K562 (cell line): Measurements from ENCODE around the gene CCDC185. TPM values are rescaled to one million over a fixed set of nuclear protein-coding genes. Genes with fewer than 3 reads are reported as not detected.

Experiments
- ATAC-seq: fragments of 200-7000 bp; cut with Tn5 transposase; 3 replicates; pipeline ENCODE4 v1.9.1; 2020; ENCODE audit warnings: moderate library complexity
- BruUV-seq: library from RNA; stranded (reverse); fragments of 400-500 nt; replicated peaks from 2 replicates; lab custom pipeline; 2021; lab: Mats Ljungman, UMichigan
- CTCF ChIA-PET: fragments of 300-600 bp; formaldehyde crosslinking; extraction: SDS; loops from one replicate; lab custom pipeline; 2021; ENCODE audit warnings: low intra/inter-chr PET ratio; lab: Yijun Ruan, JAX
- POLR2A ChIA-PET: fragments of 300-600, 350-650 bp; sonication (Branson Sonifier 250); formaldehyde crosslinking; extraction: SDS; loops from one replicate; lab custom pipeline; 2021; ENCODE audit warnings: antibody characterized with exemption, inconsistent platforms; lab: Yijun Ruan, JAX
- DNase-seq, 4 experiments: peaks; one replicate each; pipeline versions ENCODE4 v3.0.0 to v3.0.0-alpha.2; 2011 to 2018; ENCODE audit warnings: low spot score in 3 of 4, mixed read lengths in 3 of 4; ENCODE audit errors: extremely low read depth in 1 of 4
- FAIRE-seq: peaks from 2 replicates; lab custom pipeline; 2011; peaks lifted over from hg19 to GRCh38; lab: Jason Lieb, UNC
- H2AFZ ChIP-seq: 2 replicates; pipeline ENCODE4 v1.6.0; 2011; ENCODE audit warnings: low read depth, low read length, control low read depth, inconsistent platforms
- H3K27ac ChIP-seq: fragments of 200-600 bp; 3 replicates; pipeline ENCODE4 v1.8.0; 2011; ENCODE audit warnings: low read depth, mild to moderate bottlenecking, control low read depth, inconsistent platforms, low read length, moderate library complexity, mixed read lengths; ENCODE audit errors: extremely low read depth
- H3K27me3 ChIP-seq, 2 experiments: fragments of 300-600 bp in 1 of 2; 2 replicates in 1 of 2; 3 replicates in 1 of 2; pipeline versions ENCODE4 v1.6.0 to v1.8.0; 2011; ENCODE audit warnings: inconsistent platforms in 2 of 2, low read length in 2 of 2, mild to moderate bottlenecking in 1 of 2, mixed read lengths in 1 of 2, moderate library complexity in 1 of 2; ENCODE audit not compliant: control insufficient read depth in 2 of 2, insufficient read depth in 2 of 2
- H3K36me3 ChIP-seq: fragments of 300-600 bp; 3 replicates; pipeline ENCODE4 v1.8.0; 2011; ENCODE audit warnings: mild to moderate bottlenecking, low read length, inconsistent platforms; ENCODE audit not compliant: control insufficient read depth, insufficient read depth
- H3K4me1 ChIP-seq, 2 experiments: fragments of 200-600 bp in 1 of 2; replicated peaks in 1 of 2; 2 replicates in 1 of 2; 3 replicates in 1 of 2; pipeline versions ENCODE4 v1.5.1 to v1.8.0; 2011; ENCODE audit warnings: inconsistent platforms in 2 of 2, low read length in 2 of 2, mild to moderate bottlenecking in 1 of 2, mixed read lengths in 1 of 2, moderate library complexity in 1 of 2; ENCODE audit not compliant: control insufficient read depth in 2 of 2, insufficient read depth in 2 of 2
- H3K4me2 ChIP-seq: 2 replicates; pipeline ENCODE4 v1.6.1; 2011; ENCODE audit warnings: low read length, control low read depth, inconsistent platforms, mixed read lengths; ENCODE audit not compliant: insufficient read depth
- H3K4me3 ChIP-seq: fragments of 200-600 bp; sonication (generic), shearing (Covaris generic); 2 replicates; pipeline ENCODE4 v1.5.1; 2016; ENCODE audit warnings: control low read depth, inconsistent platforms
- H3K79me2 ChIP-seq: fragments of 200-600 bp; 3 replicates; pipeline ENCODE4 v1.8.0; 2011; ENCODE audit warnings: low read length, inconsistent platforms; ENCODE audit not compliant: control insufficient read depth, insufficient read depth
- H3K9ac ChIP-seq, 2 experiments: 2 replicates each; pipeline versions ENCODE4 v1.6.0 to v1.6.1; 2011; ENCODE audit warnings: low read depth in 2 of 2, low read length in 2 of 2, control low read depth in 1 of 2, inconsistent platforms in 1 of 2, mild to moderate bottlenecking in 1 of 2, mixed read lengths in 1 of 2; ENCODE audit not compliant: insufficient read depth in 1 of 2
- H3K9me1 ChIP-seq: one replicate; pipeline ENCODE4 v1.6.0; 2011; ENCODE audit warnings: inconsistent platforms, mild to moderate bottlenecking, low read length, moderate library complexity; ENCODE audit not compliant: control insufficient read depth, insufficient read depth
- H3K9me3 ChIP-seq: replicated peaks from 2 replicates; pipeline ENCODE4 v1.5.1; 2011; ENCODE audit warnings: low read depth, low read length, inconsistent platforms; ENCODE audit not compliant: control insufficient read depth, insufficient read depth
- H4K20me1 ChIP-seq: replicated peaks from 2 replicates; pipeline ENCODE4 v1.6.1; 2011; ENCODE audit warnings: low read length, inconsistent platforms, mixed read lengths; ENCODE audit not compliant: control insufficient read depth, insufficient read depth
- ARID2 ChIP-seq: fragments of 450-650 bp; IDR thresholded peaks from 2 replicates; pipeline ENCODE4 v1.6.1; 2017; ENCODE audit warnings: antibody characterized with exemption, mild to moderate bottlenecking
- CEBPG ChIP-seq, 3 experiments: fragments of 200-800 bp in 1 of 3; sonication (Bioruptor generic) in 1 of 3; sonication (generic) in 1 of 3; formaldehyde crosslinking in 1 of 3; IDR thresholded peaks in 2 of 3; conservative IDR thresholded peaks in 1 of 3; 2 replicates each; pipeline versions ENCODE4 v1.6.1 to v1.8.0; 2016 to 2022; ENCODE audit warnings: missing compliant biosample characterization in 2 of 3, missing genetic modification characterization in 2 of 3, mild to moderate bottlenecking in 1 of 3, missing genetic modification reagents in 1 of 3
- DIDO1 ChIP-seq: fragments of 450-650 bp; IDR thresholded peaks from 2 replicates; pipeline ENCODE4 v1.6.1; 2016; ENCODE audit warnings: low read depth, missing biosample characterization, missing genetic modification characterization
- FOXA3 ChIP-seq, 2 experiments: fragments of 450-650 bp in 1 of 2; sonication (generic) in 1 of 2; formaldehyde crosslinking; IDR thresholded peaks in 1 of 2; conservative IDR thresholded peaks in 1 of 2; 2 replicates each; pipeline versions ENCODE4 v1.4.0 to v1.8.0; 2020 to 2022; ENCODE audit warnings: mild to moderate bottlenecking in 2 of 2, missing genetic modification reagents in 1 of 2
- HDGF ChIP-seq: fragments of 450-650 bp; IDR thresholded peaks from 2 replicates; pipeline ENCODE4 v1.6.1; 2016
- HOXB6 ChIP-seq: fragments of 250-450 bp; sonication (Bioruptor Pico); IDR thresholded peaks from 2 replicates; pipeline ENCODE4 v1.5.1; 2022; ENCODE audit warnings: mild to moderate bottlenecking, borderline replicate concordance
- L3MBTL2 ChIP-seq: fragments of 450-650 bp; IDR thresholded peaks from 2 replicates; pipeline ENCODE4 v1.6.1; 2016; ENCODE audit warnings: mild to moderate bottlenecking, moderate library complexity
- MECOM ChIP-seq: fragments of 250-450 bp; sonication (Bioruptor Pico); IDR thresholded peaks from 2 replicates; pipeline ENCODE4 v1.8.0; 2022; ENCODE audit warnings: inconsistent platforms
- MTA2 ChIP-seq: fragments of 450-650 bp; IDR thresholded peaks from 2 replicates; pipeline ENCODE4 v1.6.1; 2016; ENCODE audit warnings: low read depth
- NR4A1 ChIP-seq, 2 experiments: fragments of 250-450 bp in 1 of 2; fragments of 450-650 bp in 1 of 2; sonication (Bioruptor Pico) in 1 of 2; IDR thresholded peaks; 2 replicates each; pipeline versions ENCODE4 v1.4.0 to v1.6.1; 2016 to 2020; ENCODE audit warnings: mild to moderate bottlenecking in 2 of 2, missing compliant biosample characterization in 1 of 2, missing genetic modification characterization in 1 of 2, moderate library complexity in 1 of 2
- SRSF3 ChIP-seq: fragments of 200-400 bp; formaldehyde crosslinking; IDR thresholded peaks from 2 replicates; pipeline ENCODE4 v1.6.1; 2016; ENCODE audit warnings: mild to moderate bottlenecking, low read length, moderate library complexity; ENCODE audit not compliant: insufficient read depth
- SRSF9 ChIP-seq: fragments of 200-400 bp; formaldehyde crosslinking; IDR thresholded peaks from 2 replicates; pipeline ENCODE4 v1.6.1; 2017; ENCODE audit warnings: low read depth, low read length, borderline replicate concordance
- TEAD4 ChIP-seq, 2 experiments: sonication (generic) in 1 of 2; formaldehyde crosslinking in 1 of 2; IDR thresholded peaks; 2 replicates each; pipeline versions ENCODE4 v1.6.1 to v1.8.0; 2012 to 2022; ENCODE audit warnings: borderline replicate concordance in 1 of 2, inconsistent platforms in 1 of 2, low read length in 1 of 2, mild to moderate bottlenecking in 1 of 2, missing genetic modification reagents in 1 of 2
- ZNF280A ChIP-seq: fragments of 450-650 bp; IDR thresholded peaks from 2 replicates; pipeline ENCODE4 v1.6.1; 2018; ENCODE audit warnings: mild to moderate bottlenecking, low read depth; ENCODE audit not compliant: partially characterized antibody
- ZNF75A ChIP-seq: fragments of 450-650 bp; formaldehyde crosslinking; IDR thresholded peaks from 2 replicates; pipeline ENCODE4 v1.4.0; 2020; ENCODE audit warnings: mild to moderate bottlenecking
- ZNF830 ChIP-seq: fragments of 250-450 bp; sonication (Bioruptor Pico); IDR thresholded peaks from 2 replicates; pipeline ENCODE4 v1.5.0; 2021; ENCODE audit warnings: mild to moderate bottlenecking
- WGBS: fragments of 100-300 bp; shearing (Covaris generic); methylation state at CpG from one replicate; pipeline ENCODE4 v1.1.6; 2016; ENCODE audit warnings: low coverage, mixed read lengths; ENCODE audit not compliant: insufficient coverage; ENCODE audit errors: missing lambda C conversion rate; 5-methylcytosine and 5-hydroxymethylcytosine counted together
- in situ Hi-C: fragments of 300-500 bp; cut with MboI; formaldehyde crosslinking; loops from 4 replicates; pipeline ENCODE4 v1.15.0; 2018; ENCODE audit warnings: inconsistent platforms, mixed read lengths
- intact Hi-C: fragments of 100-400 bp; cut with micrococcal nuclease; formaldehyde crosslinking; loops from 2 replicates; pipeline ENCODE4 v1.14.2; 2022
- polyA plus RNA-seq, 8 experiments: library from polyadenylated mRNA; depleted of rRNA in 4 of 8; stranded (reverse) in 5 of 8; unstranded in 3 of 8; fragments of >200 nt; fragmentation: Nextera tagmentation in 2 of 8; fragmentation: Illumina TruSeq in 1 of 8; extraction: Ambion mirVana in 2 of 8; extraction: Trizol in 1 of 8; gene quantifications; 2 replicates each; pipeline versions ENCODE4 v1.2.1 to v1.2.3, GENCODE V29; 2011 to 2014; ENCODE audit warnings: inconsistent platforms in 1 of 8, missing spikeins in 1 of 8
- total RNA-seq, 7 experiments: library from RNA; depleted of rRNA in 6 of 7; stranded (reverse); fragments of >200 nt in 6 of 7; fragmentation: Illumina TruSeq in 2 of 7; extraction: Trizol in 2 of 7; gene quantifications; 2 replicates each; pipeline versions ENCODE4 v1.2.1 to v1.2.3, GENCODE V29; 2011 to 2021; ENCODE audit warnings: low replicate concordance in 1 of 7
- TF ChIP-seq, protein P1 (sequence below): sonication (generic); formaldehyde crosslinking; IDR thresholded peaks from 2 replicates; pipeline ENCODE4 v1.8.1; 2022; ENCODE audit warnings: missing genetic modification reagents
- TF ChIP-seq, protein P2 (sequence below): fragments of 250-450 bp; sonication (Bioruptor Pico); IDR thresholded peaks from 2 replicates; pipeline ENCODE4 v1.5.1; 2021; ENCODE audit warnings: mild to moderate bottlenecking

Gene CCDC185
- total and polyA plus RNA-seq, 9 of the 15 experiments (the other 6 are each of a cell fraction or from before 2014, with no cell fraction given), result not detected

DNA sequence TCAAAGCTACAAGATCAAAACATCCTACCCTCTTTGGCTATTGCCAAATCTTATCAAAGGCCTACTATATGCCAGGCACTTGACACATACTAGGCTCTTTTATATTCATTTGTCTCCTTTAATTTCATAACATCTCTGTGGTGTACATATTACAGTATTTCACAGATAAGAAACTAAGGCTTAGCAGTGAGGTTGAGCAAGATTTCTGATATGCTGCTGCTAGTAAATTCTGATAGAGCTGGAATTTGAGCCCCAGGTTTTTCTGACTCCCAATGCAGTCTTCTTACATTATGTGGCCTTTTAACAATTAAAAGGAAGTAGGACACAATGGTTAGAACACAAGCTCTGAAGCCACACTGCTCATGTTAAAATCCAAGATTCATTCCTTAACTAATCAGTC, 16.8 kb downstream of the CCDC185 start (continued):
- TF ChIP-seq TEAD4 (IDR thresholded peaks at IDR 0.05; ENCODE audit: low read length) (no peak), TEAD4 (CRISPR knock-in tag; IDR thresholded peaks at IDR 0.05; ENCODE audit: borderline replicate concordance) (no peak), MTA2 (no peak), SRSF3 (no peak), L3MBTL2 (no peak), HOXB6 (CRISPR knock-in tag) (no peak)

GRCh38 chr1:223411309-223411708, 18.1 kb downstream of the CCDC185 start:
- H3K4me3 ChIP-seq, result no peak overlapping the region
- BruUV-seq, result no TSS peak
- DNase-seq (no peak), FAIRE-seq (no peak), ATAC-seq (no peak)
- intact Hi-C loops (no loop called here), in situ Hi-C loops (no loop called here)
- ChIA-PET POLR2A (interaction anchor here (0.8 kb wide), 2 partner anchors 13 to 1124 kb away, joined by 3 read pairs; no protein-coding TSS in a partner anchor), CTCF (no interaction called here)
- H2AFZ ChIP-seq, result no peak overlapping the region
- no peaks in the 10 kb centered on the region for H3K4me1 ChIP-seq
- H4K20me1 ChIP-seq, result no peaks in the 10 kb centered on the region
- no peak overlapping the region for H3K4me2 ChIP-seq
- H3K9ac ChIP-seq, result no peak overlapping the region
- no peak overlapping the region for H3K27ac ChIP-seq
- H3K9me3 ChIP-seq, result no peaks in the 10 kb centered on the region
- no peaks in the 10 kb centered on the region for H3K27me3 ChIP-seq
- no peaks in the 10 kb centered on the region for H3K9me1 ChIP-seq
- TF ChIP-seq, protein P1, sequence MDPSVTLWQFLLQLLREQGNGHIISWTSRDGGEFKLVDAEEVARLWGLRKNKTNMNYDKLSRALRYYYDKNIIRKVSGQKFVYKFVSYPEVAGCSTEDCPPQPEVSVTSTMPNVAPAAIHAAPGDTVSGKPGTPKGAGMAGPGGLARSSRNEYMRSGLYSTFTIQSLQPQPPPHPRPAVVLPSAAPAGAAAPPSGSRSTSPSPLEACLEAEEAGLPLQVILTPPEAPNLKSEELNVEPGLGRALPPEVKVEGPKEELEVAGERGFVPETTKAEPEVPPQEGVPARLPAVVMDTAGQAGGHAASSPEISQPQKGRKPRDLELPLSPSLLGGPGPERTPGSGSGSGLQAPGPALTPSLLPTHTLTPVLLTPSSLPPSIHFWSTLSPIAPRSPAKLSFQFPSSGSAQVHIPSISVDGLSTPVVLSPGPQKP (CRISPR knock-in tag), result no peak
- TF ChIP-seq FOXA3 (CRISPR knock-in tag; conservative IDR thresholded peaks at IDR 0.05 in 1 of 2, IDR thresholded peaks at IDR 0.05 in 1 of 2) (no peak), SRSF9 (no peak), ZNF75A (CRISPR knock-in tag) (no peak), CEBPG (CRISPR knock-in tag; IDR thresholded peaks at IDR 0.05) (no peak), CEBPG (tag; conservative IDR thresholded peaks at IDR 0.05 in 1 of 2, IDR thresholded peaks at IDR 0.05 in 1 of 2) (no peak), MECOM (CRISPR knock-in tag) (no peak), NR4A1 (CRISPR knock-in tag; IDR thresholded peaks at IDR 0.05) (no peak), NR4A1 (tag; IDR thresholded peaks at IDR 0.05) (no peak), HDGF (no peak), ZNF280A (no peak), DIDO1 (tag) (no peak), ZNF830 (CRISPR knock-in tag) (no peak), ARID2 (no peak)
- TF ChIP-seq, protein P2, sequence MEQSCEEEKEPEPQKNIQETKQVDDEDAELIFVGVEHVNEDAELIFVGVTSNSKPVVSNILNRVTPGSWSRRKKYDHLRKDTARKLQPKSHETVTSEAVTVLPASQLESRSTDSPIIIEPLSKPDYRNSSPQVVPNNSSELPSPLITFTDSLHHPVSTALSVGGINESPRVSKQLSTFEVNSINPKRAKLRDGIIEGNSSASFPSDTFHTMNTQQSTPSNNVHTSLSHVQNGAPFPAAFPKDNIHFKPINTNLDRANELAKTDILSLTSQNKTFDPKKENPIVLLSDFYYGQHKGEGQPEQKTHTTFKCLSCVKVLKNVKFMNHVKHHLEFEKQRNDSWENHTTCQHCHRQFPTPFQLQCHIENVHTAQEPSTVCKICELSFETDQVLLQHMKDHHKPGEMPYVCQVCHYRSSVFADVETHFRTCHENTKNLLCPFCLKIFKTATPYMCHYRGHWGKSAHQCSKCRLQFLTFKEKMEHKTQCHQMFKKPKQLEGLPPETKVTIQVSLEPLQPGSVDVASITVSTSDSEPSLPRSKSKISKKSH, result no peak
- 0% methylated on average over 2 of the region's 2 CpGs for WGBS
- no peaks in the 10 kb centered on the region for H3K79me2 ChIP-seq
- H3K36me3 ChIP-seq, result no peaks in the 10 kb centered on the region
